DMS79 (cell line): ENCODE data around the gene NME7.
A peak's percentile ranks its signal among the peaks of the same experiment; 100 is the strongest.
"Not testable (repeated sequence)": the region's sequence is repeated elsewhere in the genome, so short reads cannot be mapped to it uniquely, and the experiment has no call there.

ENCODE experiments used
- DNase-seq: peaks from one replicate; lab custom pipeline; 2025; lab: John Stamatoyannopoulos, UW

NME7 gene

DNA sequence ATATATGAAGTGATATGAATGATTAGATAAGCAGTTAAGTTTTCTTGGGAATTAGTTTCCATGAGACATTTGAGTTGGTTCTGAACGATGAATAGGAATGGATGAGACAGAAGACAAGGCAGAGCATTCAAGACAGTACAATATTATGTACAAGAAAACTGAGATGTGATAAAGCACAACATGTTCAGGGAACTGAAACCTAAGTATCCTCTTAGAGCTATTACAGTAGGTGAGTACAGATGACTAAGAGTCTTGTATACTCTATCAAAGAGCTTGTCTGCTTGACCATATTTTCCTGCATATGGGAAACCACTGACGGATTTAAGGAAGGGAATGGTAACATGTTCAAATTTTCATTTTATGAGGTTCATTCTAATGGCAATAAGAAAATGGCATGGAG is 61.6 kb downstream of the NME7 start:
- no peak for DNase-seq

DNA sequence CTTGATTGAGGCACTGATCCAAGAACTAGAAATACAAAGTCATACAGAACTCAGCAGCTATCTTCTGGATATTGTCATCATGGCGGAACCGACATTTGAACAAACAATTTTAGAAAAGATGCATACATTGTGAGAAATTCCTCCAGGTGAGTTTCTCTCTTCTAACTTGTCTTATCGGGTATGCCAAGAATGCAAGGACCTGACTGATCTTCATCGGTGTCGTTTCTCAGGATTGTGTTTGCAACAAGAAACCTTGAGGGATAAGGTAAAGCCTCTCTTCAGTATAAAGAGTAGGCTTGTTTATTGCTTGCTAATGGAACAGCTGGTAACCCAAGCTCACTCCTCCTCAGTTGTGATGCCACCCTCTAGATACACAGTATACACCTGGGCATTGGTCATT is 62.2 kb downstream of the NME7 start:
- no peak for DNase-seq

DNA sequence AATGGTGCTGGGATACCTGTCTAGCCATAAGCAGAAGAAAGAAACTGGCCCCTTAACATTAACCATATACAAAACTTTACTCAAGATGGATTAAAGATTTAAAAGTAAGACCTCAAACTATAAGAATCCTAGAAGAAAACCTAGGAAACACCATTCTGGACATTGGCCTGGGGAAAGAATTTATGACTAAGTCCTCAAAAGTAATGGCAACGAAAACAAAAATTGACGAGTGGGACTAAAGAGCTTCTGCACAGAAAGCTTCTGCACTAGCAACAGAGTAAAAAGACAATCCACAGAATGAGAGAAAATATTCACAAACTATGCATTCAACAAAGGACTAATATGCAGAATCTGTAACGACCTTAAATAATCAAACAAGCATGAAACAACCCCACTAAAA is 66.7 kb downstream of the NME7 start:
- no peak for DNase-seq

DNA sequence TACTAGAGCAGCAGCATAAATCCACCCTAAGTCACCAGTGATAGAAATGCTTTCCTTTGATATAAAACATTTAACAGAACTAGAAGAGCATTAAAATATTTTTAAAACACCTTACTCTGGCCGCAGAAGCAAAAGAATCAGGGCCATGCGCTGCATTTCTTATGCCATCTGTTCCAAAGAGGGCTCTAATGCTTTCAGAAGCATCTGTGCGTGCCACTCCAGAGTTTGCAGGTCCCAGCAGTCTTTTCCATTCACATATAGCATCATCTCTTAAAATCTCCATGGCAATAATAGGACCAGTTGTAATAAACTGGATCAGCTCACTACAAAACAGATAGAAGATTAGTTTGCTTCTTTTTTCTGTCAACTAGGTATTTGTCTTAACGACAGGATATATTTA is 69.2 kb downstream of the NME7 start:
- DNase-seq = no peak

DNA sequence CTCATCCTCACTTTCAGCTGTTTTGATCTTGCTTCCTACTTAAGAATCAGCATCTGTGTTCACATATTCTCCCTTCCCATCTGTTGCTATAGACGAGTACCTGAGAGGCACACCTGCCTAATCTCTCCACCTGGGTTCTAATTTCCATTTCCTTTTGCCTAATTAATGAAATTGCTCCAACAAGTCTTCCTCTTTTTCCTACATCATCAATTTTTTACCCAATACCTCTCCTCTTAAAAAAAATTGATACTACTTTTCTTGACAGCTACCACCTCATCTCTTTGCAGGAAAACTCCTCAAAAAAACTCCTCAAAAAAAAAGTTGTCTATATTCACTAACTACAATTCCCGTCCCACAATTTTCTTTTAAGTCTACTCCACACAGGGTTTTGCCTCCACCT is 71.8 kb downstream of the NME7 start:
- no peak for DNase-seq

DNA sequence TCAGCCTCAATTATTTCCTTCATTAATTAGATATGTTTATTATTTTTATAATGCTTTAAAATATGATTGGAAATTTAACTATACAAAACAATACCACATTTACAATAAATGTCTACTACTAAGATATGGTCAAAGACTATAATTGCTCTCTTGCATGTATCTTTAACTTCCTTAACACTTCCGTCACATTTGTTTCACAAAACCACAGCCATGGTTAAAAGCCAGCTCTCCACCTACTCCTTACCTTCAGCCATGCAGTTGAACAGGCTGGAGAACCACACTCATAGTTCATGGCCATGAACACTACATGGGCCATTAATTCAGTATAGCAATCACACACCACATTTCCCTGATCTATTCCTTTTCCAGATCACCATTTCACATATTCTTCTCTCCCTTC is 72.2 kb downstream of the NME7 start:
- peak; percentile 37 for DNase-seq

DNA sequence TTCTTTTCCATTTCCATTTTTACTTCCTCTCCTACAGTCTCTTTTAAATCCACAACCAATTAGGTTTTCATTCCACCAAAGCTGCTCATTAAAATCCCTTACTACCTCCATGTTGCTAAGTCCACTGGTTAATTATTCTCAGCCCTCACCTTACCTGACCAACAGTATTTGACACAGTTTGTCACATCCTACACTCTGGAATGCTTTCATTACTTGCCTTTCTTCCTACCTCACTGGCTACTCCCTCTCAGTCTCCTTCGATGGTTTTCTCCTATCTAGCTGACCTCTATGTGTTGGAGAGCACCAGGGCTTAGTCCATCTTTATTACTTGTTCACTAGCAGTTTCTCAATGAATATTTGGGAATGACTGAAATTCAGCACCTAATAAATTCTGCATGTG is 78.6 kb downstream of the NME7 start:
- DNase-seq = no peak

DNA sequence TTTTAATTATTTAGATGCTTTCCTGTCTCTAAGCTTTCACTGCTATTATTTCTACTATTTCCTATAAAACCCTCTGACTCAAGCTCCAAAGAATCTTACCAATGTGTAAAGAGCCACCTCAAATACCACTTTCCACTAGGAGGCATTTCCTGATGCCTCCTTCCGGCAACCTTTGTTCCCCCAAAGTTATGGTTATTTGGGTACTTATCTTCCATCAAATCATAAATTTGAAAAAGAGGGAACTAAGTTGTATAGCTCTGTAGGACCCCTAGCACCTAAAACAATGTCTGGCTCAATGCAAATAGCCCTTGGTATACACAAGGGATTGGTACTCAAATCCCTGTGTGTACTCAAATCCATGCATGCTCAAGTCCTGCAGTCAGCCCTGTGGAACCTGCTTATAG is 79.6 kb downstream of the NME7 start:
- no peak for DNase-seq

DNA sequence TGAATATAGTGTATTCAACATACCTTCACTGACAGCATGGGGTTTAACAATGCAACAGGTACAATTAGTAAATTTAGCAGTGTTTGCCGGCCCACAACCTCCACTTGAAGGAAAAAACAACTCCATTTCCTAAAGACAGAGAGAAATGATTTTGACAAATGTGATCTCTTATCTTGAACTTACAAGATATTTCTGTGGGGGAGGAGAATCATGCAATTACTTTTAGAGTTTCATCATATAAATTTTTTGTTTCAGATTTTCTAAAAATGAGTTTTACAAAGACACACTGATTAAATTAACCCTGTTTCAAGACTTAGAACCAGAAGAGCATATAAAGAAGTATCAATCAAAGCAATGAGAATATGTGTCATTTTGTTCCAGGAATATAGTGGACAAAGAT is 80.3 kb downstream of the NME7 start:
- DNase-seq = no peak

DNA sequence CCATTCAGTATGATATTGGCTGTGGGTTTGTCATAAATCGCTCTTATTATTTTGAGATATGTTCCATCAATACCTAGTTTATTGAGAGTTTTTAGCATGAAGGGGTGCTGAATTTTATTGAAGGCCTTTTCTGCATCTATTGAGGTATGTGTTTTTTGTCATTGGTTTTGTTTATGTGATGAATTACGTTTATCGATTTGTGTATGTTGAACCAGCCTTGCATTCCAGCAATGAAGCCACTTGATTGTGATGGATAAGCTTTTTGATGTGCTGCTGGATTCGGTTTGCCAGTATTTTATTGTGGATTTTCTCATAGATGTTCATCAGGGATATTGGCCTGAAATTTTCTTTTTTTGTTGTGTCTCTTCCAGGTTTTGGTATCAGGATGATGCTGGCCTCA is 86.0 kb downstream of the NME7 start:
- not testable (repeated sequence) for DNase-seq

DNA sequence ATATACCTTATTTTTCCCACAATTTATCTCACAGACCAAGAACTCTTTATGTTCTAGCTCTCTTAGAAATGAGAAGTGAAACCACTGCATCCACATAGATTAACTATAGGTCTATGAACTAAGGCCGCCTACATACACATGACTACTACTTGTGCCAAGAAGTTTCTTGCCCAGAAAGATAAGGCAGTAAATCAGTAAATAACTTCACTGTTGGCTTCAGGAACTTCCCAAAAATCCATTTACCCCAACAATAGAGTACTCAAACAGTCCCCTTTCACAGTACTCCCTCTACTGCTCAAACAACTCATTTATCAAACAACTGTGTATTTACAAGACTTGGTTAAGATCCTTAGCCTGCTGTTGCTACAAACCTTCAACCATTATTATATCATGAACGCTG is 96.5 kb downstream of the NME7 start:
- DNase-seq = no peak

DNA sequence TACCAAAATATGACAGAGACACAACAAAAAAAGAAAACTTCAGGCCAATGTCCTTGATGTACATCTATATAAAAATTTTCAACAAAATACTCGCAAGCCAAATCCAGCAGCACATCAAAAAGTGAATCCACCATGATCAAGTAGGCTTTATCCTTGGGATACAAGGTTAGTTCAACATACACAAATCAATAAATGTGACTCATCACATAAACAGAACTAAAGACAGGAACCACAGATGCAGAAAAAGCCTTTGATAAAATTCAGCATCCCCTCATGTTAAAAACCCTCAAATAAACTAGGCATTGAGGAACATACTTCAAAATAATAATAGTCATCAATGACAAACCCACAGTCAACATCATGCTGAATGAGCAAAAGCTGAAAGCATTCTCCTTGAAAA is 101.5 kb downstream of the NME7 start:
- DNase-seq = no peak

DNA sequence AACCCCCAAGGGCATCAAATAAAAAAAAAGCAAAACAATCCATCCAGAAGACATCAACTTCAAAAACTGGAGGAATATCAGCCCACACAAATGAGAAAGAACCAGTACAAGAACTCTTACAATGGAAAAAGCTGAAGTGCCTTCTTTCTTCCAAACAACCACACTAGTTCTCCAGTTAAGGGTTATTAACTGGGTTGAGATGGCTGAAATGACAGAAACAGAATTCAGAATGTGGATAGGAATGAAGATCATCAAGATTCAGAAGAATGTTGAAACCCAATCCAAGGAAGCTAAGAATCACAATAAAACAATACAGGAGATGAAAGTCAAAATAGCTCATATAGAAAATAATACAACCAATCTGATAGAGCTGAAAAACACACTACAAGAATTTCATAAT is 104.5 kb downstream of the NME7 start:
- no peak for DNase-seq

DNA sequence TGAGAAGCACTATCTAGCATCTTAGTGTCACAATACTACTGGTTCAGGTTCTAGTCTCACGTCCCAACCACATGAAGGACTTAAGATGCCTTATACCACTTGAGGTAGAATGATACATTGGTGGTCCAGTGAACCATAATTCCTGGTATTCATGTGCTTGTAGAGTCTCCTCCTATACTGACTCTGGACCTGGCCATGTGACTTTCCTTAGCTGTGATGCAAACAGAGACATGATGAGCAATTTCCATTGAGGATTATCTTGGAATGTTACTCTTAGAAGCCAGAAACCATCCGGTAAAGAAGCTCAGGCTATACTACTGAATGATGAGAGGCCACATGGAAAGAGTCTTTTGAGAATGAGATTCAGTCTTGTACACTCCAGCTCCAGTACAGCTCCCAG is 105.7 kb downstream of the NME7 start:
- no peak for DNase-seq

DNA sequence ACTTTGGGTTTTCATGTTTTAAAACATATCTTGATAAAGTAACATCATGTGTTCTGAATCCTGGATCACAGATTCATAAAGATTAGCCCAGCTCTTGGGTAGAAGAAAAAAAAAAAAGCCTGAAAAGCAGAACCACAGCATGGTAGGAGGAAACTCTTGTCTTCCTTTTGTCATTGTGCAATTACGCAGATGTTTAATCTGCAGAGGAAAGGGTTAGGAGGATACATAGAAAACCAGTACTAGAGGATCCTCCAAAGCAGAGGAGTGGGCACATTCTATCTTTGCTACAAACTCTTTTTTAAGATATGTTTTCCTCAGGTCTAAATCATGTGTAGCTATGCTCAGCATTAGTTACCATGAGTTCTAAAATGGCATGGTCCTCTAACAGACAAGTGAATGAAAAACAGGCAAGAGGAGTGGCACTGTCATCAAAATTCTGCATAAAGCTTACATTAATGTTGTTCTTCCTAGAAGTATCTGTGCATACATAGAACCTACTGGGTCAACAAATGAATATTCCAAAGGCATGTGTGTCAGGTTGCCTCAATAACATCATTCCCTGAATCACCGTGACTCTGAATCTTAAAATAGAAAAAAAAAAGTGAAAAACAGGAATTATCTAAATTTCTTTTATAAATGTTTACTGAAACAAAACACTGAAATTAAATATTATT is 107.0 kb downstream of the NME7 start:
- DNase-seq = no peak

DNA sequence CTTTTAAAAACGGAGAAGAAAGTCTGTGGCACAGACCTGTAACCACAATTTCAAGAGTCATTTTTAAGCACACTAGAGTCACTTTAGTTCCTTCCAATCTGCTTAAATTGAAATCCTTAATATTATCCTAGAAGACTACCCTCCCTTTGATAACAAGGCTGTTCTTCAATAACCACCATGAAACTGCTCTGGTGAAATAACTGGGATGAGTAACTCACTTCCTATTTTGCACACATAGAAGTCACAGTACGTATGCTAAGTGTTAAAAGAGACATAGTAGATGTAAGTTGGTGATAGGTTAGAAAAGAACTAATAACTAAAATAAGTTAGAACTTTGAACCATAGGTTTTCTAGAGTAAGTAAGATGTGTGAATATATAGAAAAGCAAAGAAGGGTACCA is 107.8 kb downstream of the NME7 start:
- DNase-seq = no peak

DNA sequence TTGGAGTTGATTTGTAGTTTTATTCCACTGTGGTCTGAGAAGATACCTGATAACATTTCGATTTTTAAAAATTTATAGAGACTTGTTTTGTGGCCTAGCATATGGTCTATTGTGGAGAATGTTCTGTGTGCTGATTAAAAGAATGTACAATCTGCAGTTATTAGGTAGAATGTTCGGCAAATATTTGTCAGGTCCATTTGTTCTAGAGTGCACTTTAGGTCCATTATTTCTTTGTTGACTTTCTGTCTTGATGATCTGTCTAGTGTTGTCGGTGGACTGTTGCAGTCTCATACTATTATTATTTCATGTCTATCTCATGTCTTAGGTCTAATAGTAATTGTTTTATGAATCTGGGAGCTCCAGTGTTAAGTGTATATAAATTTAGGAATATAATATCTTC is 116.8 kb downstream of the NME7 start:
- peak; percentile 83 for DNase-seq

DNA sequence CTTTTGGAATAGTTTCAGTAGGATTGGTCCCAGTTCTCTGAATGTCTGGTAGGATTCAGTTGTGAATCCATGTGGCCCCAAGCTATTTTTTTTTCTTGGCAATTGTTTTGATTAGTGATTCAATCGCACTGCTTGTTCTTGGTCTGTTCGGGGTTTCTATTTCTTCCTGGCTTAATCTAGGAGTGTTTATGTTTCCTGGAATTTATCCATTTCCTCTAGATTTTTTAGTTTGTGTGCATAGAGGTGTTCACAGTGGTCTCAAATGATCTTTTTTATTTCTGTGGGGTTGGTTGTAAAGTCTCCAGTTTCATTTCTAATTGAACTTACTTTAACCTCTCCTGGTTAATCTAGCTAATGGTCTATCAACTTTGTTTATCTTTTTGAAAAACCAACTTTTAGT is 117.6 kb downstream of the NME7 start:
- no peak for DNase-seq

DNA sequence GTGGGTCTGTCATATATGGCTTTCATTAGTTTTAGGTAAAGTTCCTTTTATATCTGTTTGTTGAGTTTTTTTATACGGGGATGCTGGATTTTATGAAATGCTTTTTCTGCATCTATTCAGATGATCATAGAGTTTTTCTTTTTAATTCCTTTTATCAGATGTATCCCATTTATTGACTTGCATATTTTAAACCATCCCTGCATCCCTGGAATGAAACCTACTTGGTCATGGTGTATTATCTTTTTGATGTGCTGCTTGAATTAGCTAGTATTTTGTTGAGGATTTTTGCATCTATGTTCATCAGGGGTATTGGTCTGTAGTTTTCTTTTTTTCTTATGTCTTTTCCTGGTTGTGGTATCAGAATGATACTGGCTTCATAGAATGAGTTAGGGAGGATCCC is 118.0 kb downstream of the NME7 start:
- DNase-seq = no peak

DNA sequence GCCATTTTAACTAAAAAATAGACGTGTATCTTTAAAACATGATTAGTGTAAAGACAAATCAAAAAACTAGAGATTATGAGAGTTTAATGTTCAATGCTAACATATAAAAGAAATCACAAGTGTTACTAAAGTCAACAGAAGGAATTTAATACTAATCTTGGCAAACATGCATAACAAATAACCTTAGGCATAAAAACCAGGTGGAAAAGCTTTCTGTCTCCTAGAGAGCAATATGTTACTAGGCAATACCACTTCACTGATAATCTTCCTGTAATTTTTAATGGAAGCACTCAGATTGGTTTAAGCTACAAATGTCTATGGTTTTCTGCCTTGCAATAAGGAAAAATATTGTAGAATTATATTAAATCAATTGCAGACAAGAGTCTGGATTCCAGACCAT is 121.9 kb downstream of the NME7 start:
- peak; percentile 73 for DNase-seq

DNA sequence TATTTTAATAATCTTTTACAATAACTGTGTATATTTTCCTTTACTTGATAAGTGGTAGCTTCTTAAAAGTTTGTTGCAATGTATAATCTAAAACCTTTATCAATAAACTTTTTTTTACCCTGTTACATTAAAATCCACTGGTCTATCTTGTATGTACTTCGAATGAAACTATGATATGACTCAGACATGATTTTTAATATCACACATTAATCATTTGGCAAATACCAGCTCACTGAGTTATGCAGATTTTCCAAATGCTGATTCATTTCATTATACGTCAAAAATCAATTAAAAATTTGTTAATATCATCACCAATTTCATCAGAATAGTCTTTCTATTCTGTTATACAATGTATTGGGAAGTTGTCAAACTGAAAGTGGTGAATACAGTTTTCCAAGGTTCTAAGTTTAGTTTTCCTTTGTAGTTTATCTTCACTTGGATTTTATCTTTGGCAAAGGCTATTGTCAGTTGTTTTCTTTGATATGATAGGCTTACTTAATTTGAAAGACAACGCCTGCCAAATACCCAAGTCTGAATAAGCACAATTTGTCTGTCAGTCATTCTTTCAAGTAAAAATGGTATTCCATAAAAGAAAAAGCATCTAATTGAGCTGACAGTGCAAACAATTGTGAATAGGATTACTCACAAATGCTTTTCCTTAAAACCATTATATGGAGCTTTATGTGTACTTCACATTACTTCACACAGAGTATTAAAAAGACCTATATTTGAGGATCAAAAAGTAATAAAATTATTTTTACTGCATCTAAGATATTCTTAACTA is 127.0 kb downstream of the NME7 start:
- no peak for DNase-seq

DNA sequence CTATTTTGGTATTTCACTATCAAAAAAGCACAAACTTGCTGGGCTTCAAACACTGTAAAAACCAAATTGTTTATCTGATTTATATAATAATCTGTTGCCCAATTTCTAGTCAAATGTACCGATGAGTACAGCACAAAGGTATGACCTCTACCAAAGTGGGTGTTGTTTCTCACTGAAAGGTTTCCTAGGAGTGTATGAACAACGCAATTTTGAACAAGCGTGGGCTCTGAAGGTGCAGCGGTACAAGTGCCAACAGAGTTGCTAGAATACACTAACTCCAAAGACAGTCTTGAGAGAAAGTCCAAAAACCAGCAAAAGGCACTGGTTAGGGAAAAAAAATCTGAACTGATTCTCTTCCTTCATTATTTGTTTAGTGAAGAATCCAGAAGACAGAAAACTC is 130.7 kb downstream of the NME7 start:
- no peak for DNase-seq

DNA sequence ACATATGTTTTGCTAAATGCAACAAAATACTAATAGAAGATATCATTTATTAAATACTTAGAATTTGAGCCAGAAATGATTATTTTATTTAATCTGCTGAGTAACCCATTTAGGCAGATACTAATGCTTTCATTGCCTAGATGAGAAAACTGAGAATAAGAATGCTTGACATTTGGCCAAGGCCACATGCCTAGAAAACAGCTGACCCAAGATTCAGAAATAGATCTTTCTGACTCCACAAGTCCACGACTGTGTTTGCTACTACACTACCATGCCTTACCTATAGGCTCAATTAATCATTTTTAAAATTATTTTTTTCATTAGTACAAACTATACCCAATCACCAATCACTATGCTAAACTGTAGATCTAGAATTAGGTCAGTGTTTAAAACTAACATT is 131.5 kb downstream of the NME7 start:
- DNase-seq = no peak

DNA sequence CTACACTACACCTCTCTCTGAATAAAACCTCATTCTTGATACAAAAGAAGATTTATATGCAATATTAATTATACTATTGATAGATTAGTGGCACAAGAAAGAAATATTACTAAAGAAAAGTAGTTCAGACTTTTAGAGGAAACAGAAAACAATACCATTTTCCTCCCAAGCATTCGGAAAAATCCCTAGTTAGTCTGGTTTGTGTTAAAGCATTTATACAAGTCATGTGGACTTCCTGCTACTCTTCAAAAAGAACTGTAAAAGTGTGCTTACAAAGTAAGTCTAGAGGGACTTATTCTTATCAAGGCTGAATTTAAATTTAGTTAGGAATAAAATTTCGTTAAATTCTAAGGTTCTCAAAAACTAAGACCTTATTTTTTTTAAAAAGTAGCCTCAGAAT is 132.0 kb downstream of the NME7 start:
- no peak for DNase-seq
